Caco-2 (cell line): ENCODE data around the gene SGMS1. TPM values are rescaled to one million over a fixed set of nuclear protein-coding genes. Genes with fewer than 3 reads are reported as not detected.
"Not testable (repeated sequence)": the region's sequence is repeated elsewhere in the genome, so short reads cannot be mapped to it uniquely, and the experiment has no call there.

Source experiments
- BruUV-seq: library from RNA; stranded (reverse); fragments of 400-500 nt; replicated peaks from 2 replicates; lab custom pipeline; 2021; lab: Mats Ljungman, UMichigan
- CTCF ChIA-PET: fragments of 300-600 bp; sonication (Branson Sonifier 250); formaldehyde crosslinking; loops from one replicate; lab custom pipeline; 2022; ENCODE audit warnings: antibody characterized with exemption; lab: Charles Lee
- POLR2A ChIA-PET: fragments of 300-600 bp; sonication (Branson Sonifier 250); formaldehyde crosslinking; loops from one replicate; lab custom pipeline; 2022; ENCODE audit warnings: antibody characterized with exemption; lab: Charles Lee
- DNase-seq, 2 experiments: peaks; one replicate each; pipeline versions ENCODE4 v3.0.0 to v3.0.0-alpha.2; 2020 to 2022
- H3K27me3 ChIP-seq: replicated peaks from 2 replicates; pipeline ENCODE4 v1.6.0; 2011; ENCODE audit warnings: low read length; ENCODE audit not compliant: control insufficient read depth, insufficient read depth
- H3K36me3 ChIP-seq: 2 replicates; pipeline ENCODE4 v1.5.1; 2011; ENCODE audit warnings: low read length; ENCODE audit not compliant: control insufficient read depth, insufficient read depth
- H3K4me1 ChIP-seq: fragments of 250-450 bp; sonication (Bioruptor Pico); 2 replicates; pipeline ENCODE4 v1.5.1; 2020; ENCODE audit warnings: mild to moderate bottlenecking
- H3K4me3 ChIP-seq: 2 replicates; pipeline ENCODE4 v1.5.1; 2011; ENCODE audit warnings: low read depth, mild to moderate bottlenecking, control low read depth, low read length
- H3K9me3 ChIP-seq: fragments of 250-450 bp; sonication (Bioruptor Pico); 2 replicates; pipeline ENCODE4 v1.5.1; 2020; ENCODE audit warnings: mild to moderate bottlenecking, moderate library complexity
- H3K27ac Mint-ChIP-seq: one replicate; pipeline ENCODE4 v1.8.0; 2022; ENCODE audit warnings: mixed read lengths; ENCODE audit not compliant: unreplicated experiment
- H3K27me3 Mint-ChIP-seq: one replicate; pipeline ENCODE4 v1.8.0; 2022; ENCODE audit warnings: mixed read lengths; ENCODE audit not compliant: insufficient read depth, unreplicated experiment
- H3K36me3 Mint-ChIP-seq: one replicate; pipeline ENCODE4 v1.8.0; 2022; ENCODE audit warnings: mild to moderate bottlenecking, mixed read lengths; ENCODE audit not compliant: insufficient read depth, unreplicated experiment
- H3K4me1 Mint-ChIP-seq: one replicate; pipeline ENCODE4 v1.8.0; 2022; ENCODE audit warnings: low read depth, mixed read lengths; ENCODE audit not compliant: unreplicated experiment
- H3K4me3 Mint-ChIP-seq: one replicate; pipeline ENCODE4 v1.8.0; 2022; ENCODE audit warnings: mild to moderate bottlenecking, moderate library complexity, mixed read lengths; ENCODE audit not compliant: unreplicated experiment
- H3K9me3 Mint-ChIP-seq: one replicate; pipeline ENCODE4 v1.8.0; 2022; ENCODE audit warnings: mixed read lengths; ENCODE audit not compliant: unreplicated experiment
- CTCF ChIP-seq, 2 experiments: fragments of 200-600 bp in 1 of 2; IDR thresholded peaks; 1 replicate in 1 of 2; 2 replicates in 1 of 2; pipeline versions ENCODE4 v1.5.1 to v1.8.0; 2011 to 2022; ENCODE audit warnings: antibody characterized with exemption in 1 of 2, control low read depth in 1 of 2, inconsistent platforms in 1 of 2, low read depth in 1 of 2, low read length in 1 of 2, mild to moderate bottlenecking in 1 of 2, moderate library complexity in 1 of 2; ENCODE audit not compliant: insufficient read depth in 1 of 2, severe bottlenecking in 1 of 2, unreplicated experiment in 1 of 2
- intact Hi-C: fragments of 100-400 bp; cut with micrococcal nuclease; formaldehyde crosslinking; loops from one replicate; pipeline ENCODE4 v1.10.0; 2022; ENCODE audit not compliant: unreplicated experiment
- total RNA-seq: library from RNA; stranded (reverse); gene quantifications from 2 replicates; pipeline ENCODE4 v1.2.3, GENCODE V29; 2022

SGMS1 gene
- total RNA-seq, 1 experiment from 2014 or later: 30.5 TPM

GRCh38 chr10:50552308-50552707 is 71.4 kb downstream of the SGMS1 start:
- POLR2A ChIA-PET: interaction anchor here (1.0 kb wide), 1 partner anchor 72 kb away, joined by 6 read pairs; no protein-coding TSS in a partner anchor
- Mint-ChIP-seq H3K4me3 (no peak overlapping the region), H3K27me3 (no peaks in the 10 kb centered on the region), H3K9me3 (peaks cover 2% of the 10 kb centered on the region), H3K36me3 (no peaks in the 10 kb centered on the region), H3K4me1 (peaks cover 20% of the 10 kb centered on the region), H3K27ac (no peak overlapping the region)
- no TSS peak for BruUV-seq
- peaks cover 23% of the 10 kb centered on the region for H3K4me1 ChIP-seq
- no peak for TF ChIP-seq CTCF (IDR thresholded peaks at IDR 0.05; ENCODE audit: insufficient read depth in 1 of 2, low read depth in 1 of 2, low read length in 1 of 2, severe bottlenecking in 1 of 2, unreplicated experiment in 1 of 2)
- DNase-seq: no peak
- intact Hi-C loops: loop anchor here (10.0 kb wide), 1 partner anchor 188 kb away; no protein-coding TSS in a partner anchor
- CTCF ChIA-PET: interaction anchor here (1.2 kb wide), 2 partner anchors 70 to 72 kb away, joined by 5 to 8 read pairs; no protein-coding TSS in a partner anchor
- H3K27me3 ChIP-seq: no peaks in the 10 kb centered on the region
- H3K4me3 ChIP-seq: no peak overlapping the region
- peaks cover 8% of the 10 kb centered on the region; the same call in 1 of the 2 replicates for H3K9me3 ChIP-seq
- H3K36me3 ChIP-seq: no peaks in the 10 kb centered on the region

DNA sequence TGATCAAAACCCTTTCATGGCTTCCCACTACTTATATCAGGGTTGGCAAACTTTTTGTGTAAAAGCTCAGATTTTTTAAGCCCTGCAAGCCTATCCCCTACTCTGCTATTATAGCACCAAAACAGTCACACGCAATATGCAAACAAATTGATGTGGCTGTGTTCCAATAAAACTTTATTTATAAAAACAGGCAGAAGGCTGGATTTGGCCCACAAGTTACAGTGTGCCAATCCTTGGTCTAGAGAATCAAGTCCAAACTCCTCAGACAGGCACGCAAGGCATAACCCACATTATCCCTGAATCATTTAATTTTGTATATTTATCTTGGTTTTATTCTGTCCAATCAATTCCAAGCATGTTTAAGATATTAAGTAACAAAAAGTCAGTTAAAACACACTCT is 71.9 kb downstream of the SGMS1 start:
- Mint-ChIP-seq H3K36me3 (no peaks in the 10 kb centered on the region), H3K4me1 (peaks cover 24% of the 10 kb centered on the region), H3K27me3 (no peaks in the 10 kb centered on the region), H3K4me3 (no peak overlapping the region), H3K9me3 (peaks cover 6% of the 10 kb centered on the region), H3K27ac (no peak overlapping the region)
- no peak for TF ChIP-seq CTCF (IDR thresholded peaks at IDR 0.05; ENCODE audit: insufficient read depth in 1 of 2, low read depth in 1 of 2, low read length in 1 of 2, severe bottlenecking in 1 of 2, unreplicated experiment in 1 of 2)
- POLR2A ChIA-PET: no interaction called here
- Histone ChIP-seq H3K27me3 (no peaks in the 10 kb centered on the region), H3K9me3 (peaks cover 13% of the 10 kb centered on the region; the same call in 1 of the 2 replicates), H3K4me1 (peaks cover 27% of the 10 kb centered on the region), H3K4me3 (no peak overlapping the region), H3K36me3 (no peaks in the 10 kb centered on the region)
- intact Hi-C loops: loop anchor here (10.0 kb wide), 1 partner anchor 187 kb away; no protein-coding TSS in a partner anchor
- DNase-seq: no peak
- BruUV-seq: no TSS peak
- CTCF ChIA-PET: no interaction called here

- no peak for TF ChIP-seq CTCF (IDR thresholded peaks at IDR 0.05; ENCODE audit: insufficient read depth in 1 of 2, low read depth in 1 of 2, low read length in 1 of 2, severe bottlenecking in 1 of 2, unreplicated experiment in 1 of 2)
- H3K4me1 ChIP-seq: peaks cover 40% of the 10 kb centered on the region
- Mint-ChIP-seq H3K4me3 (no peak overlapping the region), H3K36me3 (peaks cover under 1% of the 10 kb centered on the region), H3K4me1 (peaks cover 35% of the 10 kb centered on the region), H3K9me3 (peaks cover 9% of the 10 kb centered on the region), H3K27me3 (no peaks in the 10 kb centered on the region), H3K27ac (no peak overlapping the region)
- H3K36me3 ChIP-seq: no peaks in the 10 kb centered on the region
- H3K27me3 ChIP-seq: no peaks in the 10 kb centered on the region
- no peak for DNase-seq
- no TSS peak for BruUV-seq
- H3K9me3 ChIP-seq: peaks cover 15% of the 10 kb centered on the region; the same call in 1 of the 2 replicates
- ChIA-PET POLR2A (no interaction called here), CTCF (interaction anchor here (0.8 kb wide), 1 partner anchor 27 kb away, joined by 3 read pairs; no protein-coding TSS in a partner anchor)
- intact Hi-C loops: loop anchor here (10.0 kb wide), 1 partner anchor 186 kb away; no protein-coding TSS in a partner anchor
- H3K4me3 ChIP-seq: no peak overlapping the region
Observed at GRCh38 chr10:50550291-50550839, 73.4 kb downstream of the SGMS1 start.

- CTCF ChIA-PET, H3K9me3 Mint-ChIP-seq, H3K27ac Mint-ChIP-seq, BruUV-seq, DNase-seq, POLR2A ChIA-PET, H3K36me3 Mint-ChIP-seq, H3K4me3 ChIP-seq, H3K27me3 Mint-ChIP-seq, H3K4me3 Mint-ChIP-seq, H3K36me3 ChIP-seq, H3K27me3 ChIP-seq: not testable (repeated sequence)
- H3K4me1 ChIP-seq: peaks cover 52% of the 10 kb centered on the region
- peaks cover 45% of the 10 kb centered on the region for H3K4me1 Mint-ChIP-seq
- intact Hi-C loops: loop anchor here (5.0 kb wide), 1 partner anchor 132 kb away; no protein-coding TSS in a partner anchor
- peaks cover 15% of the 10 kb centered on the region; the same call in 1 of the 2 replicates for H3K9me3 ChIP-seq
Observed at GRCh38 chr10:50549186-50549585, 74.6 kb downstream of the SGMS1 start.

DNA sequence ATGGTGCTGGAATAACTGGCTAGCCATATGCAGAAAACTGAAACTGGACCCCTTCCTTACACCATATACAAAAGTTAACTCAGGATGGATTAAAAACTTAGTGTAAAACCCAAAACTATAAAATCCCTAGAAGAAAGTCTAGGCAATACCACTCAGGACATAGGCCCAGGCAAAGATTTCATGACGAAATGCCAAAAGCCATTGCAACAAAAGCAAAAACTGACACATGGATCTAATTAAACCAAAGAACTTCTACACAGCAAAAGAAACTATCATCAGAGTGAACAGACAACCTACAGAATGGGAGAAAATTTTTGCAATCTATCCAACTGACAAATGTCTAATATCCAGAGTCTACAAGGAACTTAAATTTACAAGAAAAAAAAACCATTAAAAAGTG is 75.3 kb downstream of the SGMS1 start:
- H3K27me3 Mint-ChIP-seq, H3K27me3 ChIP-seq, H3K4me3 ChIP-seq, H3K4me3 Mint-ChIP-seq, CTCF ChIA-PET, H3K36me3 Mint-ChIP-seq, POLR2A ChIA-PET, DNase-seq, H3K9me3 Mint-ChIP-seq, H3K36me3 ChIP-seq, H3K27ac Mint-ChIP-seq, BruUV-seq: not testable (repeated sequence)
- H3K4me1 Mint-ChIP-seq: peaks cover 45% of the 10 kb centered on the region
- H3K4me1 ChIP-seq: peaks cover 54% of the 10 kb centered on the region
- H3K9me3 ChIP-seq: peaks cover 15% of the 10 kb centered on the region; the same call in 1 of the 2 replicates
- intact Hi-C loops: loop anchor here (5.0 kb wide), 1 partner anchor 131 kb away; no protein-coding TSS in a partner anchor
